ENCODE data around the gene TTC33. TPM values are rescaled to one million over a fixed set of nuclear protein-coding genes. Genes with fewer than 3 reads are reported as not detected.

TTC33 gene
- total and polyA plus RNA-seq, 2 donors (not counting 1 experiment from before 2014, with no cell fraction given), result 2.1 to 15.8 TPM

- intact Hi-C loops (cut with micrococcal nuclease), result no loop called here
- no peak for ATAC-seq (ENCODE audit: low read depth)
- no peak overlapping the region for H3K4me3 Mint-ChIP-seq
Observed at GRCh38 chr5:40547557-40547956, 208.2 kb downstream of the TTC33 start.

DNA sequence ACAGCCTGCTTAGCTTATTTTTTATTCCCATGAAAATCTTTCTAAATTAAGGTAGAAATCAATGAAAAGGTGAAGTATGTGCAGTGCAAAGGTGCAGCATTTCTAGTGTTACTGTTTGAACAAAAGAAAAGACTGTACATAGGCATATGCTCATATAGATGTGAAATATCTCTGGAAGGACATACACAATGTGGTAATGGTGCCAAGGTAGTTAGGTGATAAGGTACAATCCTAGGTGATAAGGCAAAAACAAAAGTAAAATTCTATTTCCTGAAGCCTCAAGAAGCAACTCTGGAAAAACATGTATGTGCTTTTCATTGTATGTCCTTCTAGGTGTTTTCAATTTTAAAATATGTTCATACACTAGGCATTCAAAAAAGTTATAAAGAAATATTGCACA, 215.5 kb downstream of the TTC33 start:
- Mint-ChIP-seq H3K27me3 (no peaks in the 10 kb centered on the region), H3K9me3 (ENCODE audit: insufficient read depth) (peaks cover 2% of the 10 kb centered on the region), H3K4me3 (no peak overlapping the region), H3K4me1 (no peaks in the 10 kb centered on the region), H3K27ac (no peak overlapping the region)
- TF ChIP-seq EZH2 (IDR thresholded peaks at IDR 0.05; ENCODE audit: borderline replicate concordance, insufficient read depth, low read depth, low read length, poor library complexity, severe bottlenecking), result no peak
- TF ChIP-seq, protein P1, sequence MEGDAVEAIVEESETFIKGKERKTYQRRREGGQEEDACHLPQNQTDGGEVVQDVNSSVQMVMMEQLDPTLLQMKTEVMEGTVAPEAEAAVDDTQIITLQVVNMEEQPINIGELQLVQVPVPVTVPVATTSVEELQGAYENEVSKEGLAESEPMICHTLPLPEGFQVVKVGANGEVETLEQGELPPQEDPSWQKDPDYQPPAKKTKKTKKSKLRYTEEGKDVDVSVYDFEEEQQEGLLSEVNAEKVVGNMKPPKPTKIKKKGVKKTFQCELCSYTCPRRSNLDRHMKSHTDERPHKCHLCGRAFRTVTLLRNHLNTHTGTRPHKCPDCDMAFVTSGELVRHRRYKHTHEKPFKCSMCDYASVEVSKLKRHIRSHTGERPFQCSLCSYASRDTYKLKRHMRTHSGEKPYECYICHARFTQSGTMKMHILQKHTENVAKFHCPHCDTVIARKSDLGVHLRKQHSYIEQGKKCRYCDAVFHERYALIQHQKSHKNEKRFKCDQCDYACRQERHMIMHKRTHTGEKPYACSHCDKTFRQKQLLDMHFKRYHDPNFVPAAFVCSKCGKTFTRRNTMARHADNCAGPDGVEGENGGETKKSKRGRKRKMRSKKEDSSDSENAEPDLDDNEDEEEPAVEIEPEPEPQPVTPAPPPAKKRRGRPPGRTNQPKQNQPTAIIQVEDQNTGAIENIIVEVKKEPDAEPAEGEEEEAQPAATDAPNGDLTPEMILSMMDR (IDR thresholded peaks at IDR 0.05), result no peak
- intact Hi-C loops (cut with micrococcal nuclease), result no loop called here
- Histone ChIP-seq H3K79me2 (ENCODE audit: control insufficient read depth, insufficient read depth, low read length) (no peaks in the 10 kb centered on the region), H3K4me3 (ENCODE audit: control extremely low read depth in 1 of 5, extremely low read depth in 1 of 5, insufficient read depth in 1 of 5, low read depth in 2 of 5, low read length in 4 of 5) (no peak overlapping the region), H3K36me3 (replicated peaks in 1 of 2; ENCODE audit: control extremely low read depth in 1 of 2, control insufficient read depth in 1 of 2, extremely low read depth in 1 of 2, insufficient read depth in 2 of 2, low read length in 1 of 2) (no peaks in the 10 kb centered on the region), H4K20me1 (ENCODE audit: control insufficient read depth, insufficient read depth, low read length, poor library complexity, severe bottlenecking) (no peaks in the 10 kb centered on the region), H3K27me3 (replicated peaks in 1 of 4; ENCODE audit: control extremely low read depth in 1 of 4, control insufficient read depth in 3 of 4, insufficient read depth in 4 of 4, low read length in 3 of 4) (no peaks in the 10 kb centered on the region), H3K27ac (ENCODE audit: low read length in 2 of 2) (no peak overlapping the region), H3K9me3 (ENCODE audit: control extremely low read depth in 1 of 3, control insufficient read depth in 2 of 3, insufficient read depth in 1 of 3, low read length in 2 of 3) (no peaks in the 10 kb centered on the region), H3K9ac (ENCODE audit: low read length) (no peak overlapping the region), H2AFZ (ENCODE audit: insufficient read depth, low read depth, low read length, poor library complexity, severe bottlenecking) (no peak overlapping the region), H3K4me2 (replicated peaks; ENCODE audit: low read depth, low read length, poor library complexity, severe bottlenecking) (no peak overlapping the region), H3K4me1 (ENCODE audit: control insufficient read depth in 2 of 2, insufficient read depth in 2 of 2, low read length in 2 of 2) (no peaks in the 10 kb centered on the region)
- no peak for ATAC-seq (ENCODE audit: low read depth)
- no peak for DNase-seq
- ChIA-PET CTCF (interaction anchor here (0.6 kb wide), 1 partner anchor 178 kb away, joined by 3 read pairs; no protein-coding TSS in a partner anchor), POLR2A (no interaction called here)

More at GRCh38 chr5:40547557-40547956, 208.2 kb downstream of the TTC33 start:
- Histone ChIP-seq H4K20me1 (ENCODE audit: control insufficient read depth, insufficient read depth, low read length, poor library complexity, severe bottlenecking) (no peaks in the 10 kb centered on the region), H3K36me3 (replicated peaks in 1 of 2; ENCODE audit: control extremely low read depth in 1 of 2, control insufficient read depth in 1 of 2, extremely low read depth in 1 of 2, insufficient read depth in 2 of 2, low read length in 1 of 2) (no peaks in the 10 kb centered on the region), H3K4me3 (ENCODE audit: control extremely low read depth in 1 of 5, extremely low read depth in 1 of 5, insufficient read depth in 1 of 5, low read depth in 2 of 5, low read length in 4 of 5) (no peak overlapping the region), H3K4me1 (ENCODE audit: control insufficient read depth in 2 of 2, insufficient read depth in 2 of 2, low read length in 2 of 2) (no peaks in the 10 kb centered on the region), H2AFZ (ENCODE audit: insufficient read depth, low read depth, low read length, poor library complexity, severe bottlenecking) (no peak overlapping the region), H3K9ac (ENCODE audit: low read length) (no peak overlapping the region), H3K79me2 (ENCODE audit: control insufficient read depth, insufficient read depth, low read length) (no peaks in the 10 kb centered on the region), H3K4me2 (replicated peaks; ENCODE audit: low read depth, low read length, poor library complexity, severe bottlenecking) (no peak overlapping the region), H3K27me3 (replicated peaks in 1 of 4; ENCODE audit: control extremely low read depth in 1 of 4, control insufficient read depth in 3 of 4, insufficient read depth in 4 of 4, low read length in 3 of 4) (no peaks in the 10 kb centered on the region), H3K9me3 (ENCODE audit: control extremely low read depth in 1 of 3, control insufficient read depth in 2 of 3, insufficient read depth in 1 of 3, low read length in 2 of 3) (no peaks in the 10 kb centered on the region), H3K27ac (ENCODE audit: low read length in 2 of 2) (no peak overlapping the region)
- CTCF ChIA-PET, result interaction anchor here (1.3 kb wide), 1 partner anchor 230 kb away, joined by 3 read pairs; no protein-coding TSS in a partner anchor
- no peak for DNase-seq
- no peaks in the 10 kb centered on the region for H3K4me1 Mint-ChIP-seq
- no peaks in the 10 kb centered on the region for H3K27me3 Mint-ChIP-seq
- H3K27ac Mint-ChIP-seq, result no peak overlapping the region
- TF ChIP-seq, protein P1 (IDR thresholded peaks at IDR 0.05), result no peak
- POLR2A ChIA-PET, result no interaction called here
- H3K9me3 Mint-ChIP-seq (ENCODE audit: insufficient read depth), result no peaks in the 10 kb centered on the region
- WGBS (ENCODE audit: insufficient coverage), result 100% methylated on average over 2 of the region's 4 CpGs
